Measurements from ENCODE around the gene FRMPD4.

DNA sequence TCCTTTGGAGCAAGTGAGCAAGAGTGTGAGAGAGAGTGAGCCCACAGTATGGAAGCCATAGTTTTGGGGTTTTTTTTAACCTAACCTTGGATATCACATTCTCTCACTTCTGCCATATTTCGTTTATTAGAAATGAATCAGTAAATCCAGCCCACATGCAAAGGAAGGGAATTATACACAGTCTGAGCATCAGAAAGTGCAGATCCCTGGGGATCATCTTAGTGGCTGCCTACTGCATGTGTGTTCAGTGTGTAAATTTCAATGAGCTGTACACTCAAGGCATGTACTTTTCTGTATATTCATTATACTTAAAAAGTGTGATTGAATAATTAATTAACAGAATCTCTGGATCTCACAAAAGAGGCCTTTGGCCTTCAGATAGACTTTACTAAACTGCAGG is 519.2 kb downstream of the FRMPD4 start:
- TF ChIP-seq, protein P1, sequence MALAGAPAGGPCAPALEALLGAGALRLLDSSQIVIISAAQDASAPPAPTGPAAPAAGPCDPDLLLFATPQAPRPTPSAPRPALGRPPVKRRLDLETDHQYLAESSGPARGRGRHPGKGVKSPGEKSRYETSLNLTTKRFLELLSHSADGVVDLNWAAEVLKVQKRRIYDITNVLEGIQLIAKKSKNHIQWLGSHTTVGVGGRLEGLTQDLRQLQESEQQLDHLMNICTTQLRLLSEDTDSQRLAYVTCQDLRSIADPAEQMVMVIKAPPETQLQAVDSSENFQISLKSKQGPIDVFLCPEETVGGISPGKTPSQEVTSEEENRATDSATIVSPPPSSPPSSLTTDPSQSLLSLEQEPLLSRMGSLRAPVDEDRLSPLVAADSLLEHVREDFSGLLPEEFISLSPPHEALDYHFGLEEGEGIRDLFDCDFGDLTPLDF (CRISPR knock-in tag; IDR thresholded peaks at IDR 0.05) = no peak
- TF ChIP-seq, protein P2, sequence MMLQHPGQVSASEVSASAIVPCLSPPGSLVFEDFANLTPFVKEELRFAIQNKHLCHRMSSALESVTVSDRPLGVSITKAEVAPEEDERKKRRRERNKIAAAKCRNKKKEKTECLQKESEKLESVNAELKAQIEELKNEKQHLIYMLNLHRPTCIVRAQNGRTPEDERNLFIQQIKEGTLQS (CRISPR knock-in tag; conservative IDR thresholded peaks at IDR 0.05) = no peak
- TF ChIP-seq, protein P3, sequence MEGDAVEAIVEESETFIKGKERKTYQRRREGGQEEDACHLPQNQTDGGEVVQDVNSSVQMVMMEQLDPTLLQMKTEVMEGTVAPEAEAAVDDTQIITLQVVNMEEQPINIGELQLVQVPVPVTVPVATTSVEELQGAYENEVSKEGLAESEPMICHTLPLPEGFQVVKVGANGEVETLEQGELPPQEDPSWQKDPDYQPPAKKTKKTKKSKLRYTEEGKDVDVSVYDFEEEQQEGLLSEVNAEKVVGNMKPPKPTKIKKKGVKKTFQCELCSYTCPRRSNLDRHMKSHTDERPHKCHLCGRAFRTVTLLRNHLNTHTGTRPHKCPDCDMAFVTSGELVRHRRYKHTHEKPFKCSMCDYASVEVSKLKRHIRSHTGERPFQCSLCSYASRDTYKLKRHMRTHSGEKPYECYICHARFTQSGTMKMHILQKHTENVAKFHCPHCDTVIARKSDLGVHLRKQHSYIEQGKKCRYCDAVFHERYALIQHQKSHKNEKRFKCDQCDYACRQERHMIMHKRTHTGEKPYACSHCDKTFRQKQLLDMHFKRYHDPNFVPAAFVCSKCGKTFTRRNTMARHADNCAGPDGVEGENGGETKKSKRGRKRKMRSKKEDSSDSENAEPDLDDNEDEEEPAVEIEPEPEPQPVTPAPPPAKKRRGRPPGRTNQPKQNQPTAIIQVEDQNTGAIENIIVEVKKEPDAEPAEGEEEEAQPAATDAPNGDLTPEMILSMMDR (IDR thresholded peaks at IDR 0.05) = no peak
- TF ChIP-seq, protein P4, sequence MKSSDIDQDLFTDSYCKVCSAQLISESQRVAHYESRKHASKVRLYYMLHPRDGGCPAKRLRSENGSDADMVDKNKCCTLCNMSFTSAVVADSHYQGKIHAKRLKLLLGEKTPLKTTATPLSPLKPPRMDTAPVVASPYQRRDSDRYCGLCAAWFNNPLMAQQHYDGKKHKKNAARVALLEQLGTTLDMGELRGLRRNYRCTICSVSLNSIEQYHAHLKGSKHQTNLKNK (CRISPR knock-in tag; IDR thresholded peaks at IDR 0.05) = no peak
- no peak for TF ChIP-seq JUN (CRISPR knock-in tag; IDR thresholded peaks at IDR 0.05)
- TF ChIP-seq, protein P5, sequence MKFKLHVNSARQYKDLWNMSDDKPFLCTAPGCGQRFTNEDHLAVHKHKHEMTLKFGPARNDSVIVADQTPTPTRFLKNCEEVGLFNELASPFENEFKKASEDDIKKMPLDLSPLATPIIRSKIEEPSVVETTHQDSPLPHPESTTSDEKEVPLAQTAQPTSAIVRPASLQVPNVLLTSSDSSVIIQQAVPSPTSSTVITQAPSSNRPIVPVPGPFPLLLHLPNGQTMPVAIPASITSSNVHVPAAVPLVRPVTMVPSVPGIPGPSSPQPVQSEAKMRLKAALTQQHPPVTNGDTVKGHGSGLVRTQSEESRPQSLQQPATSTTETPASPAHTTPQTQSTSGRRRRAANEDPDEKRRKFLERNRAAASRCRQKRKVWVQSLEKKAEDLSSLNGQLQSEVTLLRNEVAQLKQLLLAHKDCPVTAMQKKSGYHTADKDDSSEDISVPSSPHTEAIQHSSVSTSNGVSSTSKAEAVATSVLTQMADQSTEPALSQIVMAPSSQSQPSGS (CRISPR knock-in tag; IDR thresholded peaks at IDR 0.05; ENCODE audit: borderline replicate concordance, low read depth) = no peak
- TF ChIP-seq OVOL2 (CRISPR knock-in tag; IDR thresholded peaks at IDR 0.05; ENCODE audit: borderline replicate concordance) = no peak
- TF ChIP-seq, protein P6, sequence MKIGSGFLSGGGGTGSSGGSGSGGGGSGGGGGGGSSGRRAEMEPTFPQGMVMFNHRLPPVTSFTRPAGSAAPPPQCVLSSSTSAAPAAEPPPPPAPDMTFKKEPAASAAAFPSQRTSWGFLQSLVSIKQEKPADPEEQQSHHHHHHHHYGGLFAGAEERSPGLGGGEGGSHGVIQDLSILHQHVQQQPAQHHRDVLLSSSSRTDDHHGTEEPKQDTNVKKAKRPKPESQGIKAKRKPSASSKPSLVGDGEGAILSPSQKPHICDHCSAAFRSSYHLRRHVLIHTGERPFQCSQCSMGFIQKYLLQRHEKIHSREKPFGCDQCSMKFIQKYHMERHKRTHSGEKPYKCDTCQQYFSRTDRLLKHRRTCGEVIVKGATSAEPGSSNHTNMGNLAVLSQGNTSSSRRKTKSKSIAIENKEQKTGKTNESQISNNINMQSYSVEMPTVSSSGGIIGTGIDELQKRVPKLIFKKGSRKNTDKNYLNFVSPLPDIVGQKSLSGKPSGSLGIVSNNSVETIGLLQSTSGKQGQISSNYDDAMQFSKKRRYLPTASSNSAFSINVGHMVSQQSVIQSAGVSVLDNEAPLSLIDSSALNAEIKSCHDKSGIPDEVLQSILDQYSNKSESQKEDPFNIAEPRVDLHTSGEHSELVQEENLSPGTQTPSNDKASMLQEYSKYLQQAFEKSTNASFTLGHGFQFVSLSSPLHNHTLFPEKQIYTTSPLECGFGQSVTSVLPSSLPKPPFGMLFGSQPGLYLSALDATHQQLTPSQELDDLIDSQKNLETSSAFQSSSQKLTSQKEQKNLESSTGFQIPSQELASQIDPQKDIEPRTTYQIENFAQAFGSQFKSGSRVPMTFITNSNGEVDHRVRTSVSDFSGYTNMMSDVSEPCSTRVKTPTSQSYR (CRISPR knock-in tag; IDR thresholded peaks at IDR 0.05) = no peak
- TF ChIP-seq, protein P7, sequence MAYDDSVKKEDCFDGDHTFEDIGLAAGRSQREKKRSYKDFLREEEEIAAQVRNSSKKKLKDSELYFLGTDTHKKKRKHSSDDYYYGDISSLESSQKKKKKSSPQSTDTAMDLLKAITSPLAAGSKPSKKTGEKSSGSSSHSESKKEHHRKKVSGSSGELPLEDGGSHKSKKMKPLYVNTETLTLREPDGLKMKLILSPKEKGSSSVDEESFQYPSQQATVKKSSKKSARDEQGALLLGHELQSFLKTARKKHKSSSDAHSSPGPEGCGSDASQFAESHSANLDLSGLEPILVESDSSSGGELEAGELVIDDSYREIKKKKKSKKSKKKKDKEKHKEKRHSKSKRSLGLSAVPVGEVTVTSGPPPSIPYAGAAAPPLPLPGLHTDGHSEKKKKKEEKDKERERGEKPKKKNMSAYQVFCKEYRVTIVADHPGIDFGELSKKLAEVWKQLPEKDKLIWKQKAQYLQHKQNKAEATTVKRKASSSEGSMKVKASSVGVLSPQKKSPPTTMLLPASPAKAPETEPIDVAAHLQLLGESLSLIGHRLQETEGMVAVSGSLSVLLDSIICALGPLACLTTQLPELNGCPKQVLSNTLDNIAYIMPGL (CRISPR knock-in tag; IDR thresholded peaks at IDR 0.05) = no peak
- TF ChIP-seq ESRRA (CRISPR knock-in tag; IDR thresholded peaks at IDR 0.05; ENCODE audit: borderline replicate concordance) = no peak

Measured in WTC11 (cell line).